SJSA1 (cell line): ENCODE data around the gene USP17L30. TPM values are rescaled to one million over a fixed set of nuclear protein-coding genes. Genes with fewer than 3 reads are reported as not detected.
"Not testable (repeated sequence)": the region's sequence is repeated elsewhere in the genome, so short reads cannot be mapped to it uniquely, and the experiment has no call there.

Experiments used
- DNase-seq, 2 experiments: peaks; one replicate each; pipeline ENCODE4 v3.0.0-alpha.2; 2015 to 2020; ENCODE audit warnings: low spot score in 2 of 2, low read depth in 1 of 2
- H3K27ac ChIP-seq: fragments of 250-450 bp; sonication (Bioruptor Pico); 2 replicates; pipeline ENCODE4 v1.5.1; 2020; ENCODE audit warnings: mild to moderate bottlenecking, moderate library complexity
- H3K27me3 ChIP-seq: fragments of 250-450 bp; sonication (Bioruptor Pico); replicated peaks from 2 replicates; pipeline ENCODE4 v1.5.1; 2020; ENCODE audit warnings: mild to moderate bottlenecking, moderate library complexity
- H3K36me3 ChIP-seq: fragments of 250-450 bp; sonication (Bioruptor Pico); 2 replicates; pipeline ENCODE4 v1.5.1; 2020; ENCODE audit warnings: mild to moderate bottlenecking
- H3K4me1 ChIP-seq: fragments of 250-450 bp; sonication (Bioruptor Pico); replicated peaks from 2 replicates; pipeline ENCODE4 v1.6.1; 2021; ENCODE audit warnings: mild to moderate bottlenecking
- H3K4me3 ChIP-seq: fragments of 250-450 bp; sonication (Bioruptor Pico); 2 replicates; pipeline ENCODE4 v1.5.1; 2020; ENCODE audit warnings: mild to moderate bottlenecking
- H3K9me3 ChIP-seq: fragments of 250-450 bp; sonication (Bioruptor Pico); replicated peaks from 2 replicates; pipeline ENCODE4 v1.5.1; 2020; ENCODE audit warnings: mild to moderate bottlenecking
- total RNA-seq: library from RNA; depleted of rRNA; stranded (reverse); fragments of >200 nt; shearing (Covaris generic); gene quantifications from 2 replicates; pipeline ENCODE4 v1.2.3, GENCODE V29; 2014; rRNA removed

USP17L30 gene
- total RNA-seq, 1 experiment from 2014 or later = not detected

DNA sequence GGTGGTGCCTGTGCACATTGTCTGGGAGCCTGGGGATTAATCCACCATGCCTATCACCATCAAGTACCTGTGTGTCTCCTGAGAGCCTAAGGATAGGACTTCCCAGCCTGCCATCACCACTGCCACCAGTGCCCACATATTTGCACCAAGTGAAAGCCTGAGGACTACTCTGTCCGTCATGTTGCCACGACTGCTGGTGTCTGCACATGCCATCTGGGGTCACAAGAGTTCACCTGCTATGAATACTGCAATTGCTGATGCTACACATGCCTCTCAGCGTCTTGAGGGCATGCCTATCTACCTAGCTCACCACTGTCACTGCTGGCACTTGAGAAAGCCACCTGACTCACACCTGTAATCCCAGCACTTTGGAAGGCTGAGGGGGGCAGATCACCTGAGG, 43.6 kb downstream of the USP17L30 start:
- H3K4me1 ChIP-seq, DNase-seq, H3K9me3 ChIP-seq, H3K36me3 ChIP-seq, H3K27ac ChIP-seq, H3K27me3 ChIP-seq, H3K4me3 ChIP-seq: not testable (repeated sequence)

DNA sequence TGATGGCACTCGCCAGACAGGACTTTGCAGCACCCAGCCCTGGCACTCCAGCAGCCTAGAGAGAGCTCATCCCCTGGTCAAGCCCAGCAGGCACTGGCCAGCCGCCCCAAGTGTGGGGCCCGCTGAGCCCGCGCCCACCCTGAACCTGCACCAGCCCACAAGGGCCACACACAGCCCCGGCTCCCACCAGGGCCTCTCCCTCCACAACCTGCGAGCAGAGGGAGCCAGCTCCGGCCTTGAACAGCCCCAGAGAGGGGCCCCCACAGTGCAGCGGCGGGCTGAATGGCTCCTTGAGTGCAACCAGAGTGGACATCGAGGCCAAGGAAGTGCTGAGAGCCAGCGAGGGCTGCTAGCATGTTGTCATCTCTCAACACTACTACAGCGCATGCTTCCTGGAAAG, 46.9 kb downstream of the USP17L30 start:
- H3K27ac ChIP-seq = no peak overlapping the region
- H3K27me3 ChIP-seq = no peaks in the 10 kb centered on the region
- DNase-seq = no peak
- no peaks in the 10 kb centered on the region for H3K4me1 ChIP-seq
- H3K36me3 ChIP-seq = no peaks in the 10 kb centered on the region
- H3K9me3 ChIP-seq = no peaks in the 10 kb centered on the region
- H3K4me3 ChIP-seq = no peak overlapping the region

Other genes with a start within 250 kb of the USP17L30 start
- not detected in 2 replicates for gene FAM90A26, start 192.7 kb upstream of the USP17L30 start, total RNA-seq
- gene USP17L10, start 152.5 kb upstream of the USP17L30 start, total RNA-seq = not detected in 2 replicates
- not detected in 2 replicates for gene USP17L11, start 147.7 kb upstream of the USP17L30 start, total RNA-seq
- gene USP17L12, start 143.0 kb upstream of the USP17L30 start, total RNA-seq = not detected in 2 replicates
- not detected in 2 replicates for gene USP17L13, start 138.2 kb upstream of the USP17L30 start, total RNA-seq
- gene USP17L15, start 128.7 kb upstream of the USP17L30 start, total RNA-seq = not detected in 2 replicates
- not detected in 2 replicates for gene USP17L17, start 119.2 kb upstream of the USP17L30 start, total RNA-seq
- not detected in 2 replicates for gene USP17L18, start 114.5 kb upstream of the USP17L30 start, total RNA-seq
- not detected in 2 replicates for gene USP17L19, start 109.8 kb upstream of the USP17L30 start, total RNA-seq
- not detected in 2 replicates for gene USP17L20, start 105.0 kb upstream of the USP17L30 start, total RNA-seq
- not detected in 2 replicates for gene USP17L21, start 100.3 kb upstream of the USP17L30 start, total RNA-seq
- not detected in 2 replicates for gene USP17L22, start 95.5 kb upstream of the USP17L30 start, total RNA-seq
- gene USP17L24, start 38.0 kb upstream of the USP17L30 start, total RNA-seq = not detected in 2 replicates
- gene USP17L25, start 33.2 kb upstream of the USP17L30 start, total RNA-seq = not detected in 2 replicates
- not detected in 2 replicates for gene USP17L26, start 28.5 kb upstream of the USP17L30 start, total RNA-seq
- not detected in 2 replicates for gene USP17L5, start 23.7 kb upstream of the USP17L30 start, total RNA-seq
- not detected in 2 replicates for gene USP17L27, start 19.0 kb upstream of the USP17L30 start, total RNA-seq
- not detected in 2 replicates for gene USP17L28, start 14.2 kb upstream of the USP17L30 start, total RNA-seq
- not detected in 2 replicates for gene USP17L29, start 9.5 kb upstream of the USP17L30 start, total RNA-seq
- gene DEFB131A, start 81.3 kb downstream of the USP17L30 start, total RNA-seq = not detected in 2 replicates